GM21529 (cell line): ENCODE results near the gene WFDC11.

Experiments
- ATAC-seq: cut with Tn5 transposase; IDR thresholded peaks from one replicate; pipeline ENCODE4 v1.9.1; 2021; ENCODE audit not compliant: unreplicated experiment

Gene WFDC11

GRCh38 chr20:45629496-45630100 is 40.4 kb downstream of the WFDC11 start, which contains the start of gene WFDC10A:
Gene WFDC10A, plus strand, starts transcription at chr20:45629739. Its CDS starts 75 bp downstream, at chr20:45629814.
- peak; percentile 53 for ATAC-seq

- no peak for ATAC-seq
Observed at GRCh38 chr20:45626540-45626939, 43.5 kb downstream of the WFDC11 start.

- no peak for ATAC-seq
Observed at GRCh38 chr20:45621593-45621992, 48.4 kb downstream of the WFDC11 start.

GRCh38 chr20:45617591-45617990 is 52.4 kb downstream of the WFDC11 start:
- ATAC-seq = no peak

- ATAC-seq = no peak
Observed at GRCh38 chr20:45612314-45612713, 57.7 kb downstream of the WFDC11 start.

- ATAC-seq = no peak
Observed at GRCh38 chr20:45611054-45611453, 59.0 kb downstream of the WFDC11 start.

GRCh38 chr20:45607810-45608209 is 62.2 kb downstream of the WFDC11 start:
- ATAC-seq = no peak
